NCI-H2081 (cell line): Measurements from ENCODE around the gene DAGLA.
"Not testable (repeated sequence)": the region's sequence is repeated elsewhere in the genome, so short reads cannot be mapped to it uniquely, and the experiment has no call there.

Experiments
- DNase-seq, 2 experiments: peaks; one replicate each; lab custom pipeline; 2025; lab: John Stamatoyannopoulos, UW

Gene DAGLA

GRCh38 chr11:61679893-61680621, at the start of gene DAGLA:
DAGLA (plus strand) TSS chr11:61680391; CDS start chr11:61720156, 39,765 bp downstream.
- DNase-seq: peak; percentile 59 to 78

GRCh38 chr11:61632096-61632495, 48.1 kb upstream of the DAGLA start:
- no peak for DNase-seq

- no peak for DNase-seq
Observed at GRCh38 chr11:61635304-61635703, 44.9 kb upstream of the DAGLA start.

DNA sequence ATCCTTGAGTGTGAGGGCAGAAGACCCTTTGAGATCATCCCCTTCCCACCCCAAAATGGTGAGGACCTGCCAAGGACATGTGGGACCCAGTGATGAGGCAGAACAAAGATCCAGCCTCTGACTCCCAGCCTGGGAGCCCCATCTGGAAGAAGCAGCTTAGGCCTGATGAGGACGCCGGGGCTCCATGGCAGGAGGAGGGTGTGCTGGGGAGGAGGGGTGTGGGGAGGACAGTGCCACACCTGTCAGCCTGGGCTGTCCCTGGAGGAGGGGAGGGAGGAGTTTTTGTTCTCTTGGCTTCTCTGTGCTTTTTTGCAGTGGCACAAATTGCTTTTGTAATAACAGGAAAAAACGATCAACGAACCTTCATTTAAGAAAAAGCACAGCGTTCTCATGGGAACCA, 44.4 kb upstream of the DAGLA start:
- peak in 1 of 2 experiments; percentile 32 for DNase-seq

DNA sequence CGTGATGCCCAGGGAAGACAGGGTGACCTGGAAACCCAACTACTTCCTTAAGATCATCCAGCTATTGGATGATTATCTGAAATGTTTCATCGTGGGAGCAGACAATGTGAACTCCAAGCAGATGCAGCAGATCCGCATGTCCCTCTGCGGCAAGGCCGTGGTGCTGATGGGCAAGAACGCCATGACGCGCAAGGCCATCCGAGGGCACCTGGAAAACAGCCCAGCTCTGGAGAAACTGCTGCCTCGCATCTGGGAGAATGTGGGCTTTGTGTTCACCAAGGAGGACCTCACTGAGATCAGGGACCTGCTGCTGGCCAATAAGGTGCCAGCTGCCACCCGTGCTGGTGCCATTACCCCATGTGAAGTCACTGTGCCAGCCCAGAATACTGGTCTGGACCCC, 43.5 kb upstream of the DAGLA start:
- no peak for DNase-seq

DNA sequence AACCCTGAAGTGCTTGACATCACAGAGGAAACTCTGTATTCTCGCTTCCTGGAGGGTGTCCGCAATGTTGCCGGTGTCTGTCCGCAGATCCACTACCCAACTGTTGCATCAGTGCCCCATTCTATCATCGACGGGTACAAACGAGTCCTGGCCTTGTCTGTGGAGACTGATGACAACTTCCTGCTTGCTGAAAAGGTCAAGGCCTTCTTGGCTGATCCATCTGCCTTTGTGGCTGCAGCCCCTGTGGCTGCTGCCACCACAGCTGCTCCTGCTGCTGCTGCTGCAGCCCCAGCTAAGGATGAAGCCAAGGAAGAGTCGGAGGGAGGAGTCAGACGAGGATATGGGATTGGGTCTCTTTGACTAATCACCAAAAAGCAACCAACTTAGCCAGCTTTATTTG, 42.9 kb upstream of the DAGLA start:
- DNase-seq: no peak

- no peak for DNase-seq
Observed at GRCh38 chr11:61639816-61640443, 40.3 kb upstream of the DAGLA start.

GRCh38 chr11:61642162-61642561, 38.0 kb upstream of the DAGLA start:
- DNase-seq: no peak

DNA sequence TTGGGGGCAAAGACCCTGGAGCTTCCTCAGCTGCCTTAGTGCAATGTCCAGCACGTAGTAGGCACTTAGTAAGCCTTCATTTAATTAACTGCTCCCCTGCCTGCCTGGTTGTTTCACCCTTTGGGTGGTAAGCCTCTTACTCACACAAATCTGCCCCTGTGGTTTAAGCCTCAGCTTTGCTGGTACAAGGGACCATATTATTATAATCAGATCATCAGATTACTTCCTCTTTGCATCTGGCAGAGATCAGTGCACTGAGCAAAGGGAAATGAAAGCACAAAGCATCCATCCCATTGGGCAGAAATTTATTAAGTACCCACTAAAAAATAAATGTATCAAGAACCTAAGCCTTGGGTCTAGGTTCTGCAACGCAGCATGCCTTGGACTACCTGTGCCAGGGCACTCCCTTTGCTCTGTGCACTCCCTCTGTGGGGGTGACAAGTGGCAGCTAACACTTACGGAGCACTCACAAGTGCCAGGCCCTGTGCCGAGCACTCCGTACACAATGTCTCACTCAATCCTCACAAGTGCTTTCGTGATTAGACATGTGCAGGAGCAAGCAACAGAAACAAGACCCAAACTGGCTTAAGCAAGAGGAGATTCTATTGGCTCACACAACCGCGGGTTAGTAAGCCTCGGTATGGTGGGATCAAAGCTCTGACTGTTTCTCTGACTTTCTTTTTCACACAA, 34.9 kb upstream of the DAGLA start:
- no peak for DNase-seq

GRCh38 chr11:61647529-61647928, 32.7 kb upstream of the DAGLA start:
- no peak for DNase-seq

DNA sequence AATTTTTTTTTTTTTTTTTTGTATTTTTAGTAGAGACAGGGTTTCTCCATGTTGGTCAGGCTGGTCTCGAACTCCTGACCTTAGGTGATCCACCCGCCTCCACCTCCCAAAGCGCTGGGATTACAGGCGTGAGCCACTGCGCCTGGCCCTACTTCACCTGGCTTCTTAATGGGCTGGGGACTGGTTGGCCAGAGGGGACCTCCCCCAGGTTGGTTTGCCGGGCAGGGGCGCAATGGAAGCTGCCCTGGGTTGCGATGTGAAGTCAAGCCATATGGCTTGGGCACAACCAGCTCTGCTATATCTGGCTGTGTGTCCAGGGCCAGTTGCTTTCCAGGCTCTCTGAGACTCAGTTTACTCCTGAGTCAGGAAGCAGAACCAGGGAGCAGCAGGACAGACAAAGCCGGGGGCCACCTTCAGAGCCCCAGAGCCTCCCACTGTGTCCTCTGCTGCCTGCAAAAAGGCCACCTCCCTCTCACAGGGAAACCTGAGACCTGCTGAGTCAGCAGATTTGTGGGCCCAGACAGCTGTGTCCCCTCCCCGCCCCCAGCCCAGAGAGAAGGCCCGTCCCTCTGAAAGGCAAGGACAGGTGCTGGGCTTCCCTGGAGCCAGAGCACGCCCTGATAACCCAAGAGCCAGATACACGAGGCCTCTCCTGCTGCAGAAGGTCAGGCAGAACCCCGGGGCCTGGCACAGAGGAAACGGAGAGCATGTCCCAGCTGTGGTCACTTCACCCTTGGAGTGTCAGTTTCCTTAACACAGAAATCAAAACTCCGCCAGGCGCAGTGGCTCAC, 29.2 kb upstream of the DAGLA start:
- DNase-seq: no peak

- no peak for DNase-seq
Observed at GRCh38 chr11:61652135-61652534, 28.1 kb upstream of the DAGLA start.

DNA sequence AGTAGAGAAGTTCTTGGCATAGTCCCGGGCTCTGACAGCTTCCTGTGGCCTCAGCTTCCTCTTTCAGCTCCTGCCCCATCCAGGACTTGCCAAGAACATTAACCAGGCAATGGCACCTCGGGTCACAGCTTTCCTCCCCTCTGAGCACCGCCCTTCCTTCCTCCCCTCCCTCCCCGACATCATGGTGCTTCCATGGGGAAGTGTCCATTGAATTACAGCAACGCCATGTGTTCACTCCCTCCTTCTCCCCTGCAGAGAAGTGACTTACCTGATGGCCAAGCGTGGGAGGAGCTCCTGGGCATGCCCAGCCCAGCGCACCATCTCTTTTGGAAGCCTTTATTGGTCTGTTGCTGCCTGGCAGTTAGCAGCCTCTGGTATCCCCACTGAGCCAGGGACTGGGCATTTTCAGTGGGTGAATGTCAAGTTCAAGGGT, 25.8 kb upstream of the DAGLA start:
- no peak for DNase-seq

DNA sequence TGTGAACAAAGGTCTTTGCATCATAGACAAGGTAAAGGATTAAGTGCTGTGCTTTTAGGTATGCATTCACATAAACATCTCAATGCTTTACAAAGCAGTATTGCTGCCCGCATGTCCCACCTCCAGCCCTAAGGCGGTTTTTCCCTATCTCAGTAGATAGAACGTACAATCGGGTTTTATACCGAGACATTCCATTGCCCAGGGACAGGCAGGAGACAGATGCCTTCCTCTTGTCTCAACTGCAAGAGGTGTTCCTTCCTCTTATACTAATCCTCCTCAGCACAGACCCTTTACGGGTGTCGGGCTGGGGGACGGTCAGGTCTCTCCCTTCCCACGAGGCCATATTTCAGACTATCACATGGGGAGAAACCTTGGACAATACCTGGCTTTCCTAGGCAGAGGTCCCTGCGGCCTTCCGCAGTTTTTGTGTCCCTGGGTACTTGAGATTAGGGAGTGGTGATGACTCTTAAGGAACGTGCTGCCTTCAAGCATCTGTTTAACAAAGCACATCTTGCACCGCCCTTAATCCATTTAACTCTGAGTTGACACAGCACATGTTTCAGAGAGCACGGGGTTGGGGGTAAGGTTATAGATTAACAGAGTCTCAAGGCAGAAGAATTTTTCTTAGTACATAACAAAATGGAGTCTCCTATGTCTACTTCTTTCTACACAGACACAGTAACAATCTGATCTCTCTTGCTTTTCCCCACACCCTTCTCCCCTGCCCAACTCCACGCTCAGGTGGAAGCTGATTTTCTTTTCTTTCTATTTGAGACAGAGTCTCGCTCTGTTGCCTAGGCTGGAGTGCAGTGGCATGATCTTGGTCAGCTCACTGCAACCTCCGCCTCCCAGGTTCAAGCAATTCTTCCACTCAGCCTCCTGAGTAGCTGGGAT, 24.7 kb upstream of the DAGLA start:
- not testable (repeated sequence) for DNase-seq

GRCh38 chr11:61656347-61657077, 23.7 kb upstream of the DAGLA start:
- DNase-seq: no peak

DNA sequence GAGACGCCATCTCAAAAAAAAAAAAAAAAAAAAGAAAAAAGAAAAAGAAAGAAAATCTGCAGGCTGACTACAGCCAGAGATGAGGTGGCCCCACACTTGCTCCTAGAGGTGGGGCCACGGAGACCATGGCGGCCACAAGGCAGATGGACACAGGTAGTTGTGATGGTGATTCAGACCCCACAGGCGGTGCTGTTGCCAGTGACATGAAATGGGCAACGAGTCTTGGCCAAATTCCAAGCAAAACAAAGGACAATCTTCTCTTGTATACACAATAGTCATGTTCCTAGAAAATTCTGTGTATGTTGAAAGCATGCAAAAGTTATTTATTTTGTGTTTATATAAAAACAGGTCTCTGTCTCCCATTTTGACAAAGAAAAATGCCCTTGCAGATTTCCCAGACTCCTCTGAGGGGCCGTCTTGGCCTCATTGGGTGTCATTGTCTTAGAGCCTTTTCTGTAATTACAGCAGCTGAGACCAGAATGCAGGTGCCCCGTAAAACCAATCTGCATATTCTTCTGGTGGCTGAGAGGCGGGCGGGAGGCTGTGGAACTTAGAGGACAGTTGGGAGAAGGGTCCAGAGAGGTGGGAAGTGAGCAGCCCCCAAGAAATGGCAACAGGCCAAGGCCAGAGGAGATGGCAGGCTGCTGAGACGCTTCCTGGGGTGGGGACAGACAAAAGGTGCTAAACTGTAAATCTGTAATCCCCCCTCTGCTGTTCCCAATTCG, 22.5 kb upstream of the DAGLA start:
- peak; percentile 24 to 65 for DNase-seq

DNA sequence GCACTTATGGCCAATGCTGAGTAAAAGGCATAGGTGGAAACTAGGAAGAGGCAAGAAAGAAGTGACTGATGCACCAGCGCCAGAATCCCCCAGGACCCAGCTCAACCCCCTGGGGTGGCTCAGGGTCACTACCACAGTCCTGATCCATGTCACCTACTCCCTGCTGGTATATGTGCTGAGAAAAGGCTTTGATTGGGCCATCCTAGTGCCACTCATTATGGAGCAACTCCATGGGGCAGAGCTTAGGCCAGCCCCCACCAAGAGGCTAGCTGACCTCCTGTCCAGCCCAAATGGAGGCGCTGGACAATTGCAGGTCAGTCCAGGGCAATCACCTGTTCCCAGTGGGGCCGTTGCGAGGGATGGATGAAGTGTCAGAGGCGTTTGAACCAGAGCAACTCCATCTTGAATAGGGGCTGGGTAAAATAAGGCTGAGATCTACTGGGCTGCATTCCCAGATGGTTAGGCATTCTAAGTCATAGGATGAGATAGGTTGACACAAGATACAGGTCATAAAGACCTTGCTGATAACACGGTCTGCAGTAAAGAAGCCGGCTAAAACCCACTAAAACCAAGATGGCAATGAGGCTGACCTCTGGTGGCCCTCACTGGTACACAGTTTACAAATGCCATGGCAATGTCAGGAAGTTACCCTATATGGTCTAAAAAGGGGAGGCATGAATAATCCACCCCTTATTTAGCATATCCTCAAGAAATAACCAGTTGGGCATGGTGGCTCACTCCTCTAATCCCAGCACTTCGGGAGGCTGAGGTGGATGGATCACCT, 20.6 kb upstream of the DAGLA start:
- no peak for DNase-seq

DNA sequence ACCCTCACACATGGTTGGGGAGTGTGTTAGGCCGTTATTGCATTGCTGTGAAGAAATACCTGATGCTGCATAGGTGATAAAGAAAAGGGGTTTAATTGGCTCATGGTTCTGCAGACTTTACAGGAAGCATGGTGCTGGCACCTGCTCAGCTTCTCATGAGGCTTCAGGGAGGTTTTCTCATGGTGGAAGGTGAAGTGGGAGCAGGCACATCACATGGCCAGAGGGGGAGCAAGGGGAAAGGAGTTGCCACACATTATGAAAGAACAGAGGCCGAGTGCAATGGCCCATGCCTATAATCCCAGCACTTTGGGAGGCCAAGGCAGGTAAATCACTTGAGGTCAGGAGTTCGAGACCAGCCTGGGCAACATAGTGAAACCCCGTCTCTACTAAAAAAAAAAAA, 19.2 kb upstream of the DAGLA start:
- DNase-seq: not testable (repeated sequence)

- no peak for DNase-seq
Observed at GRCh38 chr11:61666684-61667297, 13.4 kb upstream of the DAGLA start.
